ENCODE measurements around the gene MACROD2.

DNA sequence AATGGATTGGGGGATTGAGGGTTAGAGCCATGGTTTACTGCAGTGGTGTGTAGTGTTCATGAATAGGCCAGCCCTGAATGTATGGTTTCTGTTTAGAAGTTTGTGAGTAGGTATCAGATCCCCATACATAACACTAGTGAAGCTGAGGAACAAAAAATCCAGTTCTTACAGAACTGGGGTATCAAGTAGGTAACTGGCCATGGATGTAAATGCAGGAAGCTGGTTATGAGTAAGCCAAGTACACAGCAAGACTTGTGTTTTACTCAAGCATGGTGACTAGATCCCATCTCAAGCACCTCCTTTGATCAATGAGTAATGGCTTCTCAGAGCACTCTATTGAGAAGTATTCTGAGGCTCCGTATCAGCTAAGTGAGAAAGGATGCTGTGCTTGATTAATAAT, 955.8 kb downstream of the MACROD2 start:
- TF ChIP-seq TAF1 (IDR thresholded peaks at IDR 0.05; ENCODE audit: borderline replicate concordance, insufficient read depth, low read length) (no peak), FOXP2 (optimal IDR thresholded peaks at IDR 0.05; ENCODE audit: borderline replicate concordance, extremely low read depth, extremely low read length, insufficient read depth) (no peak), POLR2AphosphoS5 (IDR thresholded peaks at IDR 0.05; ENCODE audit: low read depth, low read length) (no peak)
- TF ChIP-seq, protein P1, sequence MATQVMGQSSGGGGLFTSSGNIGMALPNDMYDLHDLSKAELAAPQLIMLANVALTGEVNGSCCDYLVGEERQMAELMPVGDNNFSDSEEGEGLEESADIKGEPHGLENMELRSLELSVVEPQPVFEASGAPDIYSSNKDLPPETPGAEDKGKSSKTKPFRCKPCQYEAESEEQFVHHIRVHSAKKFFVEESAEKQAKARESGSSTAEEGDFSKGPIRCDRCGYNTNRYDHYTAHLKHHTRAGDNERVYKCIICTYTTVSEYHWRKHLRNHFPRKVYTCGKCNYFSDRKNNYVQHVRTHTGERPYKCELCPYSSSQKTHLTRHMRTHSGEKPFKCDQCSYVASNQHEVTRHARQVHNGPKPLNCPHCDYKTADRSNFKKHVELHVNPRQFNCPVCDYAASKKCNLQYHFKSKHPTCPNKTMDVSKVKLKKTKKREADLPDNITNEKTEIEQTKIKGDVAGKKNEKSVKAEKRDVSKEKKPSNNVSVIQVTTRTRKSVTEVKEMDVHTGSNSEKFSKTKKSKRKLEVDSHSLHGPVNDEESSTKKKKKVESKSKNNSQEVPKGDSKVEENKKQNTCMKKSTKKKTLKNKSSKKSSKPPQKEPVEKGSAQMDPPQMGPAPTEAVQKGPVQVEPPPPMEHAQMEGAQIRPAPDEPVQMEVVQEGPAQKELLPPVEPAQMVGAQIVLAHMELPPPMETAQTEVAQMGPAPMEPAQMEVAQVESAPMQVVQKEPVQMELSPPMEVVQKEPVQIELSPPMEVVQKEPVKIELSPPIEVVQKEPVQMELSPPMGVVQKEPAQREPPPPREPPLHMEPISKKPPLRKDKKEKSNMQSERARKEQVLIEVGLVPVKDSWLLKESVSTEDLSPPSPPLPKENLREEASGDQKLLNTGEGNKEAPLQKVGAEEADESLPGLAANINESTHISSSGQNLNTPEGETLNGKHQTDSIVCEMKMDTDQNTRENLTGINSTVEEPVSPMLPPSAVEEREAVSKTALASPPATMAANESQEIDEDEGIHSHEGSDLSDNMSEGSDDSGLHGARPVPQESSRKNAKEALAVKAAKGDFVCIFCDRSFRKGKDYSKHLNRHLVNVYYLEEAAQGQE (IDR thresholded peaks at IDR 0.05; ENCODE audit: insufficient read depth in 1 of 2, low read depth in 2 of 2, low read length in 2 of 2): no peak
